Camera-type eye (tissue), 1 donor: ENCODE results near the gene ARFIP1. TPM values are rescaled to one million over a fixed set of nuclear protein-coding genes. Genes with fewer than 3 reads are reported as not detected.

ENCODE experiments used
- total RNA-seq: library from RNA; depleted of rRNA; stranded (reverse); fragments of >200 nt; gene quantifications from one replicate; pipeline ENCODE4 v1.2.3, GENCODE V29; 2014

ARFIP1 gene
- total RNA-seq, result 60.7 TPM

DNA sequence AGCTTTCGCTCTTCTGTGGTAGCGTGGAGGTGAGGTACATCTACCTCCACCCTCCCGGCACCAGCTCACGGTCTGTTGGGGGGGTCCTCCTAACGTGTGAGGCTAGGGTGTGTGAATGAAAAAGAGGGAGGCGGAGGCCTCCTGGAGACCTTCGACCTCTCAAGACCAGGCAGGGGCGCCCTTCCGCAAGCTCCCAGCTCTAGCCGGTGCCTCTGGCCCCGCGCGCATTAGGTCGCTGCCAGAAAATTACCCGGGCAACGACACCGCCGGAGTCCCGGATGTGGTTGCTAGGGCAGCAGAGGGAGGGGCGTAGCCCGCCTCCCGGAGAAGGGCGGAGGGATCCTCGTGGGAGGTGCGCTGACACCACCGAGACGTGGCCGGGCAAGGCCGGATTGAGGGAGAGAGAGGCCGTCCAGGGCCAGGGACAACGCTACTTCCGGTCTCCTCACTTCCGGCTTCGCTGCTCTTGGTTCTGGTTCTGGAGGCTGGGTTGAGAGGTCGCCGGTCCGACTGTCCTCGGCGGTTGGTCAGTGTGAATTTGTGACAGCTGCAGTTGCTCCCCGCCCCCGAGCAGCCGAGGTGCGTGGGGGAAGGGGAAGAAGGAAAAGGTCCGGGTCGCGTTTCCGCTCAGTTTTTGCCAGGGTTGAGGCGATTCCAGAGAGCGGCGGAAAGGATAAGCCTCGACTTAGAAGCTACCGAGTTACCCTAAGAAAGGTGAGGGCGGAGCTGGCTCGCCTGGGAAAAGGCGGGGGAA is at the start of gene ARFIP1, which contains the start of gene TIGD4:
Gene ARFIP1, plus strand, starts transcription at position 442 of the 754 bp plus-strand sequence. CDS start 49,680 bp downstream, outside the sequence.
Gene TIGD4, minus strand, starts transcription at position 218 of the 754 bp plus-strand sequence. CDS start 8,726 bp downstream, outside the sequence.

GRCh38 chr4:152935631-152936445 is 156.1 kb downstream of the ARFIP1 start, which contains the start of gene FHDC1:
FHDC1 (plus strand) TSS chr4:152936323; CDS start chr4:152943058, 6,735 bp downstream.

Other genes starting within 250 kb of the ARFIP1 start
- gene FBXW7, start 243.9 kb upstream of the ARFIP1 start, total RNA-seq, result 243 TPM
- gene TMEM154, start 100.0 kb upstream of the ARFIP1 start, total RNA-seq, result 1.6 TPM
- gene TIGD4, start 224 bp upstream of the ARFIP1 start, total RNA-seq, result 9.6 TPM
- gene FHDC1, start 156.4 kb downstream of the ARFIP1 start, total RNA-seq, result 9.0 TPM